ENCODE measurements around the gene ITPKC.
A peak's percentile ranks its signal among the peaks of the same experiment; 100 is the strongest.

ITPKC gene

DNA sequence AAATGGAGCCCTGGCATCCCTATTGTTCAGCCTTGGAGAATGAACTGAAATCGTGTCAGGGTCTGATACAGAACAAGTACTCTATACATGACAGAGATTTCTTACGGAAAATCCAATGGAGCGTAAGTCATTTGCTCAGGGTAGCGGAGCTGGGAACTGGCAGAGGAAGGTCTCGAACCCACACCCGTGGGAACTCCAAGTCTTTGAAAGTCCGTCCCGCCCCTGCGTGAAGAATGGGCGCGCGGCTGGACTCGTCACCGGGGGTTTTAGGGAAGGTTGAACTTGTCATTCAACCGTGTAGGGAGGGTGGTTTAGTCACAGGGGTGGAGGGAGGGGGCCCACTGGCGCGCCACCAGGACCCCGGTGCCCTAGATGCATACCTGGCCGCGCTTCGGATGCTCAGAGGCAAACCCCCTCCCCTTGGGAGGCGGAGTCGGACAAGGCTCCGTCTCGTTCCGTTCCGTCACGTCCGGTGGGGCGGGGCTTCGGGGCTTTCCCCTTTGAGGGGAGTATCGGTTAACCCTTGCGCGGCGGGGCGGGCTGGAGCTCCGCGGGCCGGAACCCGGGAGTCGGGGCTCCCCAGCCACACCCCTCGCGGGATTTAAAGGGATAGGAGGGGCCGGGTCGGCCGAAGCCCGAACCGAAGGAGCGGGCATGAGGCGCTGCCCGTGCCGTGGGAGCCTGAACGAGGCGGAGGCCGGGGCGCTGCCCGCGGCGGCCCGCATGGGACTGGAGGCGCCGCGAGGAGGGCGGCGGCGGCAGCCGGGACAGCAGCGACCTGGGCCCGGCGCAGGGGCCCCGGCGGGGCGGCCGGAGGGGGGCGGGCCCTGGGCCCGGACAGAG, at the start of gene ITPKC, which contains the start of gene COQ8B:
ITPKC (plus strand) TSS at position 631 of the 843 bp plus-strand sequence; CDS start at position 655, 24 bp downstream.
COQ8B (minus strand) TSS at position 405 of the 843 bp plus-strand sequence. CDS start 2,254 bp downstream, outside the sequence.
- DNase-seq (ENCODE audit: low read depth) = peak; percentile 100

- no peak for DNase-seq (ENCODE audit: low read depth)
Observed at GRCh38 chr19:40667602-40668001, 49.3 kb upstream of the ITPKC start.

- DNase-seq (ENCODE audit: low read depth) = no peak
Observed at GRCh38 chr19:40668991-40669614, 47.8 kb upstream of the ITPKC start.

DNA sequence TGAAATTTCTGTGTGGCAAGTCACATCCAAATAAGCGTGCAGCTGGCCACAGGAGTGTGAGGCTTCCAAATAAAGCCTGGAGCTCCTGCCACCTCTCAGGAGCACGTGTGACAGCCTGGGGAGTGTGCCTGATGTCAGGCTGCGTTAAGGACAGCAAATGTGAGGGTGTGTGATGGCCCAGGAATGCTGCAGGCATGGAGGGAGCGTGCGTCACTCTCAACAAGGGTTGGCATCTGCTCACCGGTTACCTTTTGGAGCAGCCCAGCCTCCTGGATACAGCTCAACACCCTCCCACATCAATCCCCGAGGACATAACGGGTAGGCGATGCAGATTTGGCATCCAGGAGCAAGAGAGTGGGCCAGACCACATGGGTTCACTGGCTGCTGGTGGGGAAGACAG, 45.5 kb upstream of the ITPKC start:
- DNase-seq (ENCODE audit: low read depth) = no peak

- DNase-seq (ENCODE audit: low read depth) = no peak
Observed at GRCh38 chr19:40672038-40672437, 44.9 kb upstream of the ITPKC start.

DNA sequence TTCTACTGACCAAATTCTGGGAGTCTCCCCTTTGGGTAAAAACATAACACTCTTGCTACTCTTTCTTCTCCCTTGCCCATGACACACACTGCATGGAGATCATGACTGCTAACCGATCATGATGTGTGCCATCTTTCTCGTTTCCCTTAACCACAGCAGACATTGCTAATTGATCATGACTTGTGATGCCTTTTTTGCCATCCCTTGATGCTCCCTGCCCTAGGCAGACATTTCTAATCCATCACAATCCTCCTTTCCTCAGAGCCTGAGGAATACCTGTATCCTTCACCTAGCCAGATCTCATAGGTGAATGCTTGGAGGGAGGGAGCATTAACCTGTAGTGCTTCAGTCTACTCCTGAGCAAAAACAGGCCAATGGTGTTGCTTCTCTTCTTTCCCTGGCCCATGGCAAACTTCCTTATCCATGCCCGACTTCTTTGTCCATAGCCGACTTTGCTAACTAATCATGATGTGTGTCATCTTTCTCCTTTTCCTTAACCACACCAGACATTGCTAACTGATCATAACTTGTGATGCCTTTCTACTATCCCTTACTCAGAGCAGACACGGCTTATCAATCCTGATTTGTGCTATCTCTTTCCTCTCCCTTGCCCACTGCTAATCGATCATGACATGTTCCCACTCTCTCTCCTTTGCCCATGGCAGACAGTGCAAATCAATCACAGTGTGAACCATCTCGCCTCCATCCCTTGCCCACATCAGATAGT, 44.2 kb upstream of the ITPKC start:
- no peak for DNase-seq (ENCODE audit: low read depth)

DNA sequence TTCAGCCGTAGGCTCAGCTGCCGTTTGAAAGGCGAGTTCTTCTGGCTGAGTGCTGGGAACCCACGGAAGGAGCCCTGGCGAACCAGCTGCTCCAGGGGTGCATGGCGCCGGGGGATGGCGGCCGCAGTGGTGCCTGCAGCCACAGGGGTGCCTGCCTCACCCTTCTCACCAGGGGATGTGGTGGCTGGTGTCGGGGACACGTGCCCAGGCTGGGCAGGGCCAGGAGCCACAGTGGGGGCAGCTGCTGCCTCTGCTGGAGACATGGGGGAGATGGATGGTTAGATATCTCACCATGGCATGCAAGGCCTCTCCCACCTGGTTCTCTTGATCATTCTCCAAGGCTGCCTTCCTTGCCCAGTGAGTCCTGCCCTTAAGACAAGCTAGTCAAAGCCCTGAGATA, 43.5 kb upstream of the ITPKC start:
- DNase-seq (ENCODE audit: low read depth) = no peak

DNA sequence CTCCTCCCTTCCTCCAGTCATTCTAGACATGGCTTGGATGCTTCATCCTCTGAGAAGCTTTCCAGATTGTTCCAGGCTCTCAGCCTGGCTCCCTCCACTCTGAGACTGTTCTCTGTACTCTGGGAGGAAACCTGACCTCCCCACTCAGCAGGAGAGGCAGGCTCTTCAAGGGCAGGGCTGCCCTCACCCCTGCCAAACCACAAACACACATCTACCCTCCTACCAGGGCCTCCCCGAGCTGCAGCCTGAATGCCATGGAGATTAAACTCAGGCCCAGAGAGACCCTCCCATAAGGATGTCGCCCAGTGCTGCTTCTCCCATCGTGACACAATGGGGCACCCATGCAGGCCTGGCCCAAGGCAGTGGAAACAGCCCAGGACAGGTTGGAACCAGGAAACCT, 42.6 kb upstream of the ITPKC start:
- no peak for DNase-seq (ENCODE audit: low read depth)

DNA sequence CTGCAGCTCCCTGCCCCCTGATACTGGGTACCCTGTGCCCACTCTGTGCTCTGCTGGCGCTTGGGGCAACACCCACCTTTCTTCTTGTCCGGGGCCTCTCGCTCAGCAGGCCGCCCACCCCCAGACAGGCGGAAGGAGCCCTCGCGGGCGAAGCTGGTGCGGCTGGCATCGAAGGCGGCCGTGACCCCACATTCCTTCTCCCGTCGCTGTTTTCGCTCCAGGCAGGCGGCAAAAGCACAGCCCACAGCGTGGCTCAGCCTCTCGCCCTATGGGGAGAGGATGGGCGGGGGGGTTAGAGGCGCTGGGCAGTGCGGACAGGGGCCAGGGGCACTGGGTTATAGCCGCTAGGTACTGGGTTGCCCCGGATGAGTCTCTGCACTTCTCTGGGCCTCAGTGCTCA, 39.8 kb upstream of the ITPKC start:
- DNase-seq (ENCODE audit: low read depth) = no peak

GRCh38 chr19:40681039-40681438, 35.9 kb upstream of the ITPKC start:
- no peak for DNase-seq (ENCODE audit: low read depth)

DNA sequence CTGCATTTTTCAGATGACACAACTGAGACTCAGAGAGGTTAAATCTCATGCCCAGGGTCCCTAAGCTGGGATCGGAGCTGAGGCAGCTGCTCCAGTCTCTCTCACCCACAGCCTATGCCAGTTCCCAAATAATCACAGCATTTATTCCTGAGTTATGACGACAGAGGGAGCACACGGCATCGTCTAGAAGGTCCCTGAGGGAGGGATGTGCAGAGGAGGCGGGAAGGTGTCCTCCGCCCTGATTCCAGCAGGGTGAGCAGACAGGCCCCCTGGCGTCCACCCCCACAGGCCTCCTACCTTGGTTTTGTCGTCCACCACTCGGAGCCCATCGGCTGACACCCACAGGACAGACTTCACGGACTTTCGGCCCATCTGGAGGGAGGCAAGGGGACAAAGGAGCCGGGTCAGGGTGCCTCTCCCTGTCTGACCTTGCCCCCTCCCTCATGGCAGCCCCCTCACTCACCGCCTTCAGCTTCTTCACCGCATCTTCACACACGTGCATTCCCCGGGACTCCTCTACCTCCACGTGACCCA, 34.4 kb upstream of the ITPKC start:
- no peak for DNase-seq (ENCODE audit: low read depth)

DNA sequence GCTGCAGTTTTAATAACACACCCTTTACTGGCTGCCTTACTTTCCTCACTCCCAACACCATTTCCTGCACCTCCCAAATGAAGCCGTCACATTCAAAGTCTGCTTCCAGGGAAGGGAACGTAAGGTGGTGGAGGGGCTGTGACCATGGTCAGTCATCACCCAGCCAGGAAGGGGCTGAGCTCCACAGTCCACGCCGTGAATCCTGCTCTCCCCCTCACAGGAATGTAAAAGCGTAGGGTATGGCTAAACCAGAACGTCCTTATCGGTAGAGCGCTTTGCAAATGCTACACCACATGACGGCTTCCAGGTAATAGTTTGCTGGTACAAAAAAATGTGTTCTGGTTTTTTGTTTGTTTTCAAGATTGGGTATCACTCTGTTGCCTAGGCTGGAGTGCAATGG, 33.5 kb upstream of the ITPKC start:
- DNase-seq (ENCODE audit: low read depth) = no peak

DNA sequence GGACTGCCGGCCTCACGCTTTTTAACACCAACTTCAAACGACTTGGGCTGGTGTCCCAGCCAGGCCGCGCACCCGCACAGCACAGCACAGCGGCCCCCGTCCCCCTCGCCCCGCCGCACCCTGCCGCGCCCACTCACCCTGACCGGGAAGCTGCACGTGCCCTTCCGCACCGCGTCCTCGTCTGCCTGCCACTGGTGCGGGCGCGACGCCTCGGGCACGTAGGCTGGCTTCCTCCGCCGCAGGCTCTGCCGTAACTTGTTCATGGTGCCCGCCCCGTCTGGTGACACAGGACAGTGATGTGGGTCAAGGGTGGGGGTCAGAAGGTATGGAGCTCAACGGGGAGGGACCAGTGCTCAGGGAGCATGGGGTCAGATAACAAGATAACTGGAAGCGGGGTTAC, 32.6 kb upstream of the ITPKC start:
- no peak for DNase-seq (ENCODE audit: low read depth)

- no peak for DNase-seq (ENCODE audit: low read depth)
Observed at GRCh38 chr19:40685016-40685526, 31.8 kb upstream of the ITPKC start.

DNA sequence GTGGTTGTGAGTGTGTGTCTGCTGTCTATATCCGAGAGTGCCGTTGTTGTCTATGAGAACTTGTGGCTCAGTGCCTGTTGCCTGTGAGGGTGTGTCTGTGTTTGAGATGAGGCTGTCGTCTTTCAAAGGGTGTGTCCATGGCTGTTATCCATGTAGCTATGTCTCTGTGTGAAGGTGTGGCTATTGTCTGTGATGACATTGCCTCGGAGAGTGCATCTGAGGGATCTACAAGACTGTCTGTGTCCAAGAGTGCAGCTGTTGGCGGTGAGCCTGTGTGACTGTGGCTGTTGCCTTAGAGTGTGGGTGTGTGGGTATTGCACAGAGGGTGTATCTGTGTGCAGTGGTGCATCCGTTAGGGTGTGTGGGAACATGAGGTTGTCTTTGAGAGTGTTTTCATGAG, 31.3 kb upstream of the ITPKC start:
- DNase-seq (ENCODE audit: low read depth) = no peak

- DNase-seq (ENCODE audit: low read depth) = no peak
Observed at GRCh38 chr19:40686882-40687524, 29.9 kb upstream of the ITPKC start.

DNA sequence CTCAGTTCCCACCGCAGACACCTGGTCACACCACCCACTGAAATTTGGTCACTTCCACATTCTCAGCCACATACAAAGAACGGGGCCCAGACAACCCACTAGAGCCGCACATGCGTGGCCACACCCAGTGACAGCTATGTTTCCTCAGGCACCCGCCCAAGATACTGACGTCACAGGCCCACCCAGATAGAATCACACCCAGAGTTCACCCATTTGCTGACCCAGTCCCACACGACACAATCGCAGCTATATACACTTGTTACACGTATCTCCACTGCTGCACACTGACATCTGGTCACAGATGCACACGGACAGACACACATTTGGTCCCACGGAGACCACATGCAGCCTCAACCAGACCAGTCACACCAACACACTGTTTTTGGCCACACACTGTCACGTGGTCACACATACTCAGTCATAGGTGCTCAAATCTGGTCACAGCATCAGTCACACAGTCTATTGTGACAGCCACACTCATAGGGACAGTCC, 29.3 kb upstream of the ITPKC start:
- DNase-seq (ENCODE audit: low read depth) = no peak

DNA sequence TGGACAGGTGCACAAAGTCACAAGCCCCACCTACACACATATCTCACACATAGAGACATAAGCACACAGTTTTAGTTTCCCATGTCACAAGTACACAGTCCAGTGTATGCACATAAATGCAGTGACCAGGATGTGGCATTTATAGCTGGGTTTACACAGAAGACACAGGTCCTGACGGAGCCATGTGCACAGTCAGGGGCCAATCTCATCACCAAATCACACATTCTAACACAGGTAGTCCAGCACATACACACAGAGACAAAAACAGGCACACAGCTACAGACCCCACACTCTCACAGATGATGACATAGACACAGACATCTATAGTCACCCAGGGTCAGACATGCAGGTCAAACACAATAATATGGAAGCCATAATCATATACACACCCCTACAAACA, 28.6 kb upstream of the ITPKC start:
- DNase-seq (ENCODE audit: low read depth) = no peak

- no peak for DNase-seq (ENCODE audit: low read depth)
Observed at GRCh38 chr19:40688987-40689338, 27.9 kb upstream of the ITPKC start.

DNA sequence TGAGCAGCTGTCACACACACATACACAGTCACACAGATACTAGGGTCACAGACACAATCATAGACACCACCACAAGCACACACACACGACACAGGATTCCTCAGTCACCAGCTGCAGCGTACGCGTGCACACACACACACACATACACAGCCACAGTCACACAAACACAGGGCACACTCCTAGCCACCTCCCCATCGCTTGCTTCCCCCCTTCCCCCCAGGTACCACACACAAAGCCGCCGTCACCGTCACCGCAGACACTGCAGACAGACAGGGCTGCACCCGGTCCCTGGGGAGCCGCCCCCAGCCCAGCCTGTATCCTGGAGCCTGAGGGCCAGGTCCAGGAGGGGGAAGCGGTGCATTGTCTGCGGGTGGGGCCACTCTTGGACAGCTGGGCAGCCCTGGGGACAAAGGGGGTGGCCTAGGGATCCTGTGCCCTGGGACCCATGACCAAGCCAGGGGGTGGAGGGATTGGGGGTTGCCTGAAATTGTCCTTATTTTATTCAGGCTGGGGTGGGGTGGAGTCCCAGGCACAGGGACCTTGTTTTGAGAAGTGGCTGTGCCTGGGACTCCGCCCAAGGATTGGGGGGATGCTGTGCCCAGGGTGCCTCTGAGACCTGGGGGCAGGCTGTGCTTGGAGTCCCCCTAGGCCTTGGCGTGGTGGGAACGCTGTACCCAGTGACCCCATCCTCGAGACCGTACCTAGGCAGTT, 27.4 kb upstream of the ITPKC start:
- DNase-seq (ENCODE audit: low read depth) = no peak

- no peak for DNase-seq (ENCODE audit: low read depth)
Observed at GRCh38 chr19:40690050-40690692, 26.7 kb upstream of the ITPKC start, which contains the start of gene NUMBL. Gene NUMBL, minus strand, starts transcription at chr19:40690651. Its CDS starts 168 bp downstream, at chr19:40690483.

Measured in stimulated activated CD8-positive, alpha-beta memory T cell treated with anti-CD3 and anti-CD28 coated beads, Interleukin-12 subunit alpha, Interleukin-12 subunit beta, amount 100 ng/mL, for 1 hour (primary cell).